Measurements from ENCODE around the gene GHRHR.

Gene GHRHR

DNA sequence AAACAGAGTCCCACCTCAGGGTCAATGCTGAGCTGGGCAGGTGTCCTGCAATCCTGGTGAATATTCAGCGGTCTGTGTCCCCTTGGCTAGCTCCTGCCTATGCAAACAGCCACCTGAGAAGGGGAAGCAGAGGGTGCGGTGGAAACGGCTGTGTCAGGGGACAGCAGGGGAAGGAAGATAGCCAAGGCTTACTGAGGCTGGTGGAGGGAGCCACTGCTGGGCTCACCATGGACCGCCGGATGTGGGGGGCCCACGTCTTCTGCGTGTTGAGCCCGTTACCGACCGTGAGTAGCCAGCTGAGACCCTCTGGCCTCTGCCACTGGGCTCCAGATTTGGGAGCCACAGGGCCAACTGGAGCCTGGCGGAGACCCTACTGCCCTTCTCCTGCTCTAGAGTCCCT lies at the start of gene GHRHR:
Gene GHRHR, plus strand, starts transcription at position 112 of the 400 bp plus-strand sequence. Its CDS starts 116 bp downstream, at position 228.
- no peak for DNase-seq (ENCODE audit: low read depth)

DNA sequence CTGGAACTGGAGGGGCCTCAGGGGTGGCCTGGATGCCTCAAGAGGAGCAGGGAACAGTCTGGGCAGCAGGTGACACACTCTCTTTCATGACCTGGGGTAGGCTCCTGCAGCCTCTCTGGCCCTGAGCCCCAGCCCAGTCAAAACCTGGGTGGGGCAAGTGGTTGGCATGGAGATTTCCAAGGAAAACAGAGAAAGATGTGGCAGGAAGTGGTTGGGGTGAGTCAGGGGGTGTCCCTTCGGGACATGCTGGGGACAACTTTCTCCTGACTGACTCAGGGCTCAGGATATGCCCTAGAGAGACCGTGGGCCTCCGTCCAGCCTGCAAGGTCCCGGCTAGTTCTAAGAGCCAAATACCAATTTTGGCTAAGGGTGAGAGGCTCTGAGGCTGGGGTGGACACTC lies 49.2 kb upstream of the GHRHR start:
- no peak for DNase-seq (ENCODE audit: low read depth)

DNA sequence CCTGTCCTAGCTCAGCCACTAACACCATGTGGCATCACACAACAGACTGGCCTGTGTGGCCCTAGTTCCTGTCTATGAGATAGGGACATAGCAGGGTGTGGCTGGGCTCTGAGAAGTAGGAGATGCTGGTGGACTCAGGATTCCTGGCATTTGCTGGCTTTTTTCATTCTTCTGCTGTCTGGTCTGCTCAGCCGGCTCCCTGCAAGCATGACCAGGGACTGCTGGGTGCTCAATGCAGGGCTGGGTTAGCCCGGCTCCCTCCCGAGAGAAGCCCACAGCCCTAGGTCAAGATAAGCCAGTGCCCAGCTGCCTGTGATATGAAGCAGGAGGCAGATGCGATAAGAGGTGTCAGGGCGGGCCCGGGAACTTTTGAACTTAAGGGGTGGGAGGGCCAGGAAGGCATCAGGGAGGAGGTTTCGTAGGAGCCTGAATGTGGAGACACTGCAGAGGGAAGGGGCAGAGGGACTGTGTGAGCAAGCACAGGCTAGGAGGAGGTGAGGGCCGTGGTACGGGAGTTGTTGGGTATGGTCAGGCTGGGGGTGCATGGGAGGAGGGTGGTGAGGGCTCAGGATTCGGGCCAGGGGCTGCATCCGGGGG lies 48.6 kb upstream of the GHRHR start:
- DNase-seq (ENCODE audit: low read depth), result no peak

DNA sequence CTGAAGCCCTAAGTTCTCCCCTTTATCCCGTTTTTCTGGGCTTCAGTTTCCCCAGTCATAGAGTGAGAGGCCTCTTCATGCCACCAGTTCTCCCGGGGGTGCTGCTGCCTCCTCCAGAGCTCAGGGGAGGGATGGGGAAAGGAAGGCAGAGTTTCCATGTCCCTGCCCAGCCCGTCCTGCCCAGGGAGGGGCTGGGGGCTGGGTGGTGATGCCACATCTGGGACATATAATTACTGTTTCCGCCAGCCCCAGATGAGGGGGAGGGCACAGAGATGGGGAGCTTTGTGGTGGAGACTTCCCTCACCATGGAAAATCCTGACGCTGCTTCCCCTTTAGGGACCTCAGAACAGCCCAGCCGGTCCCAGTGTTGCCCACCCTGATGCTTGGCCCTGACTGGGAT lies 48.0 kb upstream of the GHRHR start:
- no peak for DNase-seq (ENCODE audit: low read depth)

DNA sequence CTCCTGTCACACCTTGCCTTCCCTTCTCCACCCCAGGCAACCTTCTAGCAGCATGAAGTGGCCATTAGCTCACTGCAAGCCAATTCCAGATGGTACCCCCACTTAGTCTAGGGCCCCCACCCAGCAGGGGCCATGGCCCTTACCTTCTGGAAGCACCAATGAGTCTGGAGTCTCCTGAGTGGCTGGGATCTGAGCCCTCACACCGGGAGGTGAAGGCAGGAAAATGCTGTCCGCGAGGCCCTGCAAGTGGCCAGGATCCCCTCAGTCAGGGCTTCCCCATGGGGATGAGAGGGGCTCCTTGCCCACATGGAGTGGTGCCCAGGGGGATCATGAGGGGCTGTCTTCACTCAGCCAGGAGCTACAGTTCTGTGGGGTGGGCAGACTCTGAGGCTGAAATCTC lies 47.5 kb upstream of the GHRHR start:
- no peak for DNase-seq (ENCODE audit: low read depth)

DNA sequence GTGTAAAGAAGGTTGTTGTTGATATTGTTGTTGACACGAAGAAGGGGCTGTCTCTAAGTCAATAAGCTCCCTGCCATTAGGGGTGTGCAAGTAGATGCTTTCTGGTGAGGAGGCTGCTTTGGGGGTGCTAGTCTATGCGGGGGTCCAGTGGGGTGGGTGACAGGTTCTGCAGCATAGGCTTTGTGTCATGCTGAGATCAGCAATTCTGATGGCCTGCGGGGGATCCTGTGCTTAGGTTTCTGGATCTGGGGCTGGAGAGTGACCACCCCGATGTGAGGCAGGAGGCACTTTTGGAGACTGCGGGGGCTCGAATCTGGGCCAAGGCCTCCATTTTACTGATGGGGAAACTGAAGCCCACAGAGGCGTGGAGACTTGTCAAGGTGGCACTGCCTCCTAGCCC lies 47.0 kb upstream of the GHRHR start:
- DNase-seq (ENCODE audit: low read depth), result no peak

DNA sequence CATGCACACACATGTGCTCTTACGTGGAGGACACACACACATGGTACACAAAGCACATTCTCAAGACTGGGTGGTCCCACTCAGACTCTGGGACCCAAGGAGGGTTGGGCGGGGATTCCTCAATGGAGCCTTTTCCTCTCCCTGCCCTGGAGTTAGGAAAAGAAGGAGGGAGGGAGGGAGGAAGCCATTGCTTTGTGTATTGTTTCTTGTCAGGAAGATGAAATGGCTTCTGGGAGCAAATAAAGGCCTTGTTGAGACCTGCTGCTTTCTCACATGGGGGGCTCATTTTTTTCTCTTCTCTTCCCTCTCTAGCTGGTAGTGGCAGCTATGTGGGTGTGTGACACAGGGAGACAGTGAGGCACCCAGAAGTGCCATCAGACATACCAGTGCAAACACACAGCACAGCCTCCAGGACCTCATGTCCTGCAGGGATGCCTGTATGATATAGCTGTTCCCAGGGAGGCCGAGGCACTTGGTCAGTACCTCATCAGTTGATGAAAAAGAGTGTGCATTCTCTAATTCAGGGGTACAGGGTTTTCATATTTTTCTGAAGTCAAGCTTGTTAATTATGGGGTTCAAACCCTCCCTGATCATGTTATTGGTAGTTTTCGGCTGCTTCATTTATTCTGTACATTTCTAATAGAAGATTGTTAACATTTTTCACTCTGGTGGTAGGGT lies 46.4 kb upstream of the GHRHR start:
- DNase-seq (ENCODE audit: low read depth), result no peak

DNA sequence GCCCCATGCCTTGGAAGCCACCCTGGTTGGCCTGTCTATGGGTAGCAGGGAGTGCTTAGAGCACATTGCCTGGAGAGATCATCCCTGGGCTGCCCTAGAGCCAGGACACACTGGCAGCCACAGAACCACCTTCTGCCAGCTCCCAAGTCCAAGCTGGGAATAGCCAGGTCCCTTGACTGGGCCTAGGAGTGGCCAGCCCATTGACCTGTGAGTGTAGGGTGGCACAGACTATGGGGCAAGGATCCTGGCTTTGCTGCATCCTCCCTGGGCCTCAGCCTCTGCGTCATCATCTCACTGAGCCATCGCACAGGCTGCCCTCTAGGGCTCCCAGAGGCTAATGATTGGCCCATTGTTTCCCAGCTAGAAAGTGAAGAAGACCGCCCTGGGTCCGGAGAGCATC lies 45.1 kb upstream of the GHRHR start:
- DNase-seq (ENCODE audit: low read depth), result peak; percentile 20

DNA sequence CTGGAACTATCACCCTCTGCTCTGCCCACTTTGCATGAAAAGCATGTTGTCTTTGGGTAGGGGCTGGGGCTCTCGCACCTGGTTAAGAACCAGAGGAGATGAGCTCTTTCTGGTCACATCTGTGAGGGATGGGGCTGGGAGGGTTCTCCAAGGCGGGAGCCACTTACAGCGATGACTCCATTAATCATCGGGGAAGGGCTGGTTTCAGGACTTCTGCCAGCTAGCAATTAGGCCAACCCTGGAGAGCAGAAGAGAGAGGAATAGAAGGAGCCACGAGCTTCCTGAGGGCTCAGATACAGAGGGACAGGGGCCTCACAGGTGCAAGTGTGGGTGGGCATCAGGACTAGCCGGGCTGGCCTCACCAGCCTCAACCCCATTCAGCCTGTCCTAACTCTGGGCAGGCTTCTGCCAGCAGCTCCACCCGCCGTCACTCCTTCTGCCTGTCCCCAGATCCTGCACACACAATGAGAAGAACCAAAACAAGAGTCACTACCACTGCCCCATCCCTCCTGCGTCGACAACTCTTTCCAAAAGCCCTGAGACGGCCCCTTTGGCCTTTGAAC lies 43.7 kb upstream of the GHRHR start:
- DNase-seq (ENCODE audit: low read depth), result no peak

DNA sequence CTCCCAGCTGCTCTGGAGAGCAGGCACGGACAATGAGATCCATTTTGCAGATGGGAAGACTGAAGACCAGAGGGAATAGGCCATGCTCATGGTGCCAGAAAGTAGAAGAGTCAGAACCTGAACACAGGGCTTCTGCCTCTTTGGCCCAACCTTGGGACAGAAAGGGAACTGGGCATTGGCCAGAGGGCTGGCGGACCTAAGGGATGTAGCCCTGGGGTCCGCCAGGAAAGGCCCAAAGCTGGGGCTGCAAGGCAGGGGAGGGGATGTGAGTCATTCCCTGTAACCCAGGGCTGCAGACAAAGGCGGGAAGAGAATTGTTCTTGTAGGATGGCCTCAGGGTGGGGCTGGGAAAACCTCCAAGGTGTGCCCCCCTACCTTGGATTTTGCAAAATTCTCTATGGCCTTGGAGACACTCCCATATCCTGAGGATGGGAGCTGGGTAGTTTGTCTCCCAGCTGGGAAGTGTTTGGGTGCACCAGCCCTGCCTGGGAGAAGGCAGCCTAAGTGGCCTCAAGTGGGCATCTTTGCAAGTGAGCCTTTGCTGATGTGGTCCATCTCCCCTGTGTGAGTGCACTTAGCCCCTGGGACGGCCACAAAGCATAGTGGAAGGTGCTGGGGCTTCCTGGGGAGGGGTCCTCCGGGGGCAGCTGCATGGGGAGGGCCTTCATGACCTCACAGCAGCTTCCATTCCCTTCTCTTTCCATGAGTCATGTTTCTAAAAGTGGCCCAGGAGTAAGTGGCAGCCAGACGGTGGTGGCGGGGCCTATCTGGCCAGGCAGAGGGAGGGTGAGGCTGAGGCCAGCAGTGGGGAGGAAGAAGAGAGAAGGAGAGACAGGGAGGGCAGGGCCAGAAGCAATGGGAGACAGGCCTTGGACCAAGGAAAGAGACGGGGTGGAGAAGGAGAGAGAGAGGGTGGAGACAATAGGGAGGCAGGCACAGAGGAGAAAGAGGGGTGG lies 42.9 kb upstream of the GHRHR start:
- peak; percentile 18 for DNase-seq (ENCODE audit: low read depth)

DNA sequence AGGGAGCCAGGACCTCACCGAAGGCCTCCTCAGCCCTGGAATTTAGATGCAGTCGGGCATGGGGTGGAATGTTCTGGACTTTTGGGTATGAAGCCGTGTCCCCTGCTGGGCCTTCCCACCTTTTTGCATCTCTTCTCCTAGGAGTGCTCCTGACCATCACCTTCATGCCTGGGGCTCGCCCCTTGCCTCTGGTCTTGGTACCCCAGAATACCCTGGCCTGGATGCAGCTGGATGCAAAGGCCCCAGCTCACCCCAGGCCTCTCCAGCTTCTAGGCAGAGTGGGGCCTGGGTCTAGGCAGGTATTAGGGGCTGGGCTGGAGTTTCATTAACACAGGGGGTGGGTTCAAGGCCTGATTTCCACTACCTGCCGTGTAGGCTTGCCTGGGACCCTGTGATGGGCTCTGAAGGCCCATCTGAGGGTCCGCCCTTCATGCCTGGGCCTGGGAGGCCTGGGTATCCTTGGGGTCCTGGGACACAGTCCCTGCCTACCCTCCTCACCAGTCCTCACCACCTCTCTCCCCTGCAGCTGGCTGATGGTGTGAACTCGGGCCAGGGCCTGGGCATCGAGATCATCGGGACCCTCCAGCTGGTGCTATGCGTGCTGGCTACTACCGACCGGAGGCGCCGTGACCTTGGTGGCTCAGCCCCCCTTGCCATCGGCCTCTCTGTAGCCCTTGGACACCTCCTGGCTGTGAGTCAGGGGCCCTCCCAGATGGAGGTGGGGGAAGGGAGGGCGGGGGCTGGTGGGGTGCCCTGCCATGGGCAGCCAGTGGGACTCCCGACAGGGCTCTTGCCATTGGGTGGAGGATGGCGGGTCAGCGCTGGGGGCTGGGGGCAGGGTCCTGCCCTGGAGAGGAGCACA lies 42.0 kb upstream of the GHRHR start:
- no peak for DNase-seq (ENCODE audit: low read depth)

DNA sequence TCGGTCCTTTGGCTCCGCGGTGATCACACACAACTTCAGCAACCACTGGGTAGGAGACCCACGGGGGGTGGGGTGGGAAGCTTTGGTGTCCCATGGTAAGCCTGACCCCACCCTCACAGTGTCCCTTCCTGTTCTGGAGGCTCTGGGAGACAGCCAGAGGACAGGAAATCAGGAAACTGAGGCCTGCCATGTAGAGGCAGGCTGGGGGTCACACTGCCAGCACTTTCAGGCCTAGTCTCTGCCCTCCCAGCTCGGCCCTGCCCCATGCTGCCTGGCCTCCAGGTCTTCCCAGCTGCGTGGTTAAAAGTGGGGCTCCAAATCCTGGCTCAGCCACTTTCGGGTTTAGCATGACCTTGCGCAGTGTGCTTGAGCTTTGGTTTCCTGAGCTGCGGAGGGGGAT lies 41.2 kb upstream of the GHRHR start:
- DNase-seq (ENCODE audit: low read depth), result no peak

DNA sequence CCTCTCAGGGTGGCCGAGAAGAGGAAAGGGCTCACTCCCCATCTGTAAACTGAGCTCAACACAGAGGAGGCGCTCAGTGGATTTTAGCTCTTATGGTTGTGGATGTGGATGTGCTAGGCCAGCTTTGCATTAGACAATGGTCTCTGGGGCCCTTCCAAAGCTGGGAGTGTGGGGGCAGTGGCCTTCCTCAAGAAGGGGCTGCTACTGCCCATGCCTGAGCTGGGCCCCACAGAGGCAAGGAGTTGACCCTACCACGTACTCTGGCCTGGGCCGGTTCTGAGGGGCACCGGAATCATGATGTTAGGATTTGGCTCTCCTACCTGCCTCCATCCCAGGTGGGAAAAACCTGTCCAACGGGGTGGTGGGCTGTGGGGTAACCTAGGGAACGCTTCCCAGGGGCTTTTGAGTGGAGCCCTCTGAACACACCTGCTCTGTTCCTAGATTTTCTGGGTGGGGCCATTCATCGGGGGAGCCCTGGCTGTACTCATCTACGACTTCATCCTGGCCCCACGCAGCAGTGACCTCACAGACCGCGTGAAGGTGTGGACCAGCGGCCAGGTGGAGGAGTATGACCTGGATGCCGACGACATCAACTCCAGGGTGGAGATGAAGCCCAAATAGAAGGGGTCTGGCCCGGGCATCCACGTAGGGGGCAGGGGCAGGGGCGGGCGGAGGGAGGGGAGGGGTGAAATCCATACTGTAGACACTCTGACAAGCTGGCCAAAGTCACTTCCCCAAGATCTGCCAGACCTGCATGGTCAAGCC lies 40.6 kb upstream of the GHRHR start:
- no peak for DNase-seq (ENCODE audit: low read depth)

DNA sequence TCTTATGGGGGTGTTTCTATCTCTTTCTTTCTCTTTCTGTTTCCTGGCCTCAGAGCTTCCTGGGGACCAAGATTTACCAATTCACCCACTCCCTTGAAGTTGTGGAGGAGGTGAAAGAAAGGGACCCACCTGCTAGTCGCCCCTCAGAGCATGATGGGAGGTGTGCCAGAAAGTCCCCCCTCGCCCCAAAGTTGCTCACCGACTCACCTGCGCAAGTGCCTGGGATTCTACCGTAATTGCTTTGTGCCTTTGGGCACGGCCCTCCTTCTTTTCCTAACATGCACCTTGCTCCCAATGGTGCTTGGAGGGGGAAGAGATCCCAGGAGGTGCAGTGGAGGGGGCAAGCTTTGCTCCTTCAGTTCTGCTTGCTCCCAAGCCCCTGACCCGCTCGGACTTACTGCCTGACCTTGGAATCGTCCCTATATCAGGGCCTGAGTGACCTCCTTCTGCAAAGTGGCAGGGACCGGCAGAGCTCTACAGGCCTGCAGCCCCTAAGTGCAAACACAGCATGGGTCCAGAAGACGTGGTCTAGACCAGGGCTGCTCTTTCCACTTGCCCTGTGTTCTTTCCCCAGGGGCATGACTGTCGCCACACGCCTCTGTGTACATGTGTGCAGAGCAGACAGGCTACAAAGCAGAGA lies 39.9 kb upstream of the GHRHR start:
- DNase-seq (ENCODE audit: low read depth), result no peak

DNA sequence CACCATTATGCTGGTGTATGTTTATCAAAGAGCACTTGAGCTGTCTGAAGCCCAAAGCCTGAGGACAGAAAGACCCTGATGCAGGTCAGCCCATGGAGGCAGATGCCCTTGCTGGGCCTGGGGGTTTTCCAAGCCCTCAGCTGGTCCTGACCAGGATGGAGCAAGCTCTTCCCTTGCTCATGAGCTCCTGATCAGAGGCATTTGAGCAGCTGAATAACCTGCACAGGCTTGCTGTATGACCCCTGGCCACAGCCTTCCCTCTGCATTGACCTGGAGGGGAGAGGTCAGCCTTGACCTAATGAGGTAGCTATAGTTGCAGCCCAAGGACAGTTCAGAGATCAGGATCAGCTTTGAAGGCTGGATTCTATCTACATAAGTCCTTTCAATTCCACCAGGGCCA lies 39.1 kb upstream of the GHRHR start:
- DNase-seq (ENCODE audit: low read depth), result no peak

DNA sequence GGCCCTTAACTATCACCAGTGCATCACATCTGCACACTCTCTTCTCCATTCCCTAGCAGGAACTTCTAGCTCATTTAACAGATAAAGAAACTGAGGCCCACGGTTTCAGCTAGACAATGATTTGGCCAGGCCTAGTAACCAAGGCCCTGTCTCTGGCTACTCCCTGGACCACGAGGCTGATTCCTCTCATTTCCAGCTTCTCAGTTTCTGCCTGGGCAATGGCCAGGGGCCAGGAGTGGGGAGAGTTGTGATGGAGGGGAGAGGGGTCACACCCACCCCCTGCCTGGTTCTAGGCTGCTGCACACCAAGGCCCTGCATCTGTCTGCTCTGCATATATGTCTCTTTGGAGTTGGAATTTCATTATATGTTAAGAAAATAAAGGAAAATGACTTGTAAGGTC lies 38.6 kb upstream of the GHRHR start:
- no peak for DNase-seq (ENCODE audit: low read depth)

DNA sequence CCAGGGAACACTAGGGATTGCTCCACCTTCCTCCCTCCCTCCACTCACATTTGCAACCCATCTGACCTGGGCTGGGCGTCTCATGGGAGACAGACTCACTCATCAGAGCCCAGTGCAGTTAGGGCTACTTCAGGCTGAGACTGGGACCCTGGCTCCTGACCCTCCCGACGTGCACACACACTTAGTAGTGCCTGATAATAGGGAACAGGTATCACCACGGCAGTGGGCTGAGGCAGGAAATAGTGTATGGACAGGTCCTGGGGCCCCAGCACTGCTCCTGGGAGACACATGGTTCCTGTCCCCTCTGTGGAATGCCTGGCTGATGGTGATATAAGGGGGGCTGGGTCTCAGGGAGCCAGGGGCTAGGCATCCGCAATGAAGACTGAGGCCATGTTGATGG lies 37.8 kb upstream of the GHRHR start:
- no peak for DNase-seq (ENCODE audit: low read depth)

DNA sequence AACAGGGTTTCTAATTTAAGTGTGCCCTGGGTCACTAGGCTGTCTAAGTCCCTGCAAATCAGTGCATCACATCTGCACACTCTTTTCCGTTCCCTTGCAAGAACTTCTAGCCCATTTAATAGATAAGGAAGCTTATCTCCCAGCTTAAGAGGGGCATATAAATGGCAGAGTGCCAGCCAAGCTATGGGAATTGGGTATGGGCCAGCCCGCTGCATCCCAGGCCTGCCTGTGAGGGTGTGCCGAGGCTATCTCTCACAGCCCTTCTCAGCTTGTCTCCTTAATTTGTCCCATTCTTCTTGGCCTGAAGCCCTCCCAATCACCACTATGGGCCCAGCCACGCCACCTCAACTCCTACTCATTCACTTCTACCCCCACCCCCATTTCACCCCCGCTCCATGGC lies 37.4 kb upstream of the GHRHR start:
- DNase-seq (ENCODE audit: low read depth), result no peak

DNA sequence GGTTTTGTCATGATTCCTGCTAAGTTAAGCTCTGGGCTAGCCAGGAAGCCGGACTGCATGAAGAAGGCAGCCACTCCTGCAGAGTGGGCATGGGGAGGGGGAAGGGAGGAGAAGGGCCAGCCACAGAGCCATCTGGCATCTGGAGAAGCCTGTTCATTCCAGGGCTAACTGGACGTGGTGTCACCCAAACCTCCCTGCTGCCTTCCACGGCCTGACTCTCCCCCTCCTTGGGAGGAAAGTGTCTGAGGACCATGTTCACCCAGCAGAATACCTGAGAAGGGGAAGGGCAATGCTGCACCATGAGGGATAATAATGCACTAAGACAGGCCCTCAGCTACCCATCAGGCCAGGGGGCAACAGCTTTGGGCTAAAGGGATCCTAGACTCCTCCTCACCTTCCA lies 36.7 kb upstream of the GHRHR start:
- no peak for DNase-seq (ENCODE audit: low read depth)

DNA sequence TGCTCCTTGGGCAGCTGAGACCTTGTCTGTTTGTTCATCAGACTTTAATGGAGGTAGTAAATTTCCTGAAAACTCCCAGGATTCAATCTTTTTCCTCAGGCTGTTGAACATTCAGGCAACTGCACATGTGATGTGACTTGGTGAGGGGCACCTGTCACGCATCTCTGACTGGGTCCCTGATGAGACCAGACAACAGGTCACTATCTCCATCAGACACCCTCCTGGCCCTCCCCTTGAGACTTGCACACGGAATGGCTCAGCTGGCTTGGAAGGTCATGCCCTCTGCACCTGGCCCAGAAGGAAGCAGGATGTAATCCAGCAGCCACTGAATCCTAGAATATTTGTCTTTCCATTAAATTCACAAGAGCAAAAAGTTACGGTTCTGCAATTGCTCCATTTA lies 36.2 kb upstream of the GHRHR start:
- DNase-seq (ENCODE audit: low read depth), result no peak

Measured in amniotic epithelial cell (primary cell).